ENCODE measurements around the gene UIMC1.

Gene UIMC1

GRCh38 chr5:176899296-176899891 is 107.2 kb downstream of the UIMC1 start, which contains the start of gene HK3:
HK3 (minus strand) TSS chr5:176899346; CDS start chr5:176896159, 3,187 bp downstream.
- H3K79me2 ChIP-seq (ENCODE audit: insufficient read depth, low read length), result no peaks in the 10 kb centered on the region
- H2AFZ ChIP-seq (ENCODE audit: low read depth, low read length, severe bottlenecking), result no peak within 1 kb of the TSS
- no peaks in the 10 kb centered on the region for H3K9me2 ChIP-seq (replicated peaks; ENCODE audit: insufficient read depth, low read length)
- no peak within 1 kb of the TSS for H3K4me2 ChIP-seq (ENCODE audit: low read depth, low read length, poor library complexity, severe bottlenecking)
- no peaks in the 10 kb centered on the region for H3K27me3 ChIP-seq (ENCODE audit: low read length)
- TF ChIP-seq, protein P1, sequence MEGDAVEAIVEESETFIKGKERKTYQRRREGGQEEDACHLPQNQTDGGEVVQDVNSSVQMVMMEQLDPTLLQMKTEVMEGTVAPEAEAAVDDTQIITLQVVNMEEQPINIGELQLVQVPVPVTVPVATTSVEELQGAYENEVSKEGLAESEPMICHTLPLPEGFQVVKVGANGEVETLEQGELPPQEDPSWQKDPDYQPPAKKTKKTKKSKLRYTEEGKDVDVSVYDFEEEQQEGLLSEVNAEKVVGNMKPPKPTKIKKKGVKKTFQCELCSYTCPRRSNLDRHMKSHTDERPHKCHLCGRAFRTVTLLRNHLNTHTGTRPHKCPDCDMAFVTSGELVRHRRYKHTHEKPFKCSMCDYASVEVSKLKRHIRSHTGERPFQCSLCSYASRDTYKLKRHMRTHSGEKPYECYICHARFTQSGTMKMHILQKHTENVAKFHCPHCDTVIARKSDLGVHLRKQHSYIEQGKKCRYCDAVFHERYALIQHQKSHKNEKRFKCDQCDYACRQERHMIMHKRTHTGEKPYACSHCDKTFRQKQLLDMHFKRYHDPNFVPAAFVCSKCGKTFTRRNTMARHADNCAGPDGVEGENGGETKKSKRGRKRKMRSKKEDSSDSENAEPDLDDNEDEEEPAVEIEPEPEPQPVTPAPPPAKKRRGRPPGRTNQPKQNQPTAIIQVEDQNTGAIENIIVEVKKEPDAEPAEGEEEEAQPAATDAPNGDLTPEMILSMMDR (IDR thresholded peaks at IDR 0.05; ENCODE audit: insufficient read depth, low read length, poor library complexity, severe bottlenecking), result no peak
- TF ChIP-seq EZH2phosphoT487 (conservative IDR thresholded peaks at IDR 0.05; ENCODE audit: low read length), result no peak
- peaks cover 2% of the 10 kb centered on the region; the same call in 1 of the 2 replicates for H3K36me3 ChIP-seq (ENCODE audit: low read length)
- H3K27ac ChIP-seq (ENCODE audit: low read depth, low read length), result no peak within 1 kb of the TSS
- no peak within 1 kb of the TSS for H3K4me3 ChIP-seq (ENCODE audit: insufficient read depth, low read length, poor library complexity, severe bottlenecking)
- H3K9me3 ChIP-seq (ENCODE audit: insufficient read depth, low read length), result no peaks in the 10 kb centered on the region
- no peaks in the 10 kb centered on the region for H4K20me1 ChIP-seq (ENCODE audit: low read depth, low read length)
- peaks cover 6% of the 10 kb centered on the region; the same call in 1 of the 2 replicates for H3F3A ChIP-seq (ENCODE audit: insufficient read depth)
- no peak within 1 kb of the TSS for H3K9ac ChIP-seq (ENCODE audit: low read length)

- Histone ChIP-seq H3K27ac (ENCODE audit: low read depth, low read length) (no peak overlapping the region), H3K4me3 (ENCODE audit: insufficient read depth, low read length, poor library complexity, severe bottlenecking) (no peak overlapping the region), H3K9me2 (replicated peaks; ENCODE audit: insufficient read depth, low read length) (no peaks in the 10 kb centered on the region), H3K9ac (ENCODE audit: low read length) (no peak overlapping the region), H3K36me3 (ENCODE audit: low read length) (no peaks in the 10 kb centered on the region), H3K9me3 (ENCODE audit: insufficient read depth, low read length) (no peaks in the 10 kb centered on the region), H3F3A (ENCODE audit: insufficient read depth) (peaks cover 6% of the 10 kb centered on the region; the same call in 1 of the 2 replicates), H4K20me1 (ENCODE audit: low read depth, low read length) (no peaks in the 10 kb centered on the region), H3K27me3 (ENCODE audit: low read length) (no peaks in the 10 kb centered on the region), H3K79me2 (ENCODE audit: insufficient read depth, low read length) (no peaks in the 10 kb centered on the region), H3K4me2 (ENCODE audit: low read depth, low read length, poor library complexity, severe bottlenecking) (no peak overlapping the region), H2AFZ (ENCODE audit: low read depth, low read length, severe bottlenecking) (no peak overlapping the region)
- TF ChIP-seq EZH2phosphoT487 (conservative IDR thresholded peaks at IDR 0.05; ENCODE audit: low read length), result no peak
- TF ChIP-seq, protein P1 (IDR thresholded peaks at IDR 0.05; ENCODE audit: insufficient read depth, low read length, poor library complexity, severe bottlenecking), result no peak
These were observed 109.3 kb downstream of the UIMC1 start for GRCh38 chr5:176897263-176897662.

DNA sequence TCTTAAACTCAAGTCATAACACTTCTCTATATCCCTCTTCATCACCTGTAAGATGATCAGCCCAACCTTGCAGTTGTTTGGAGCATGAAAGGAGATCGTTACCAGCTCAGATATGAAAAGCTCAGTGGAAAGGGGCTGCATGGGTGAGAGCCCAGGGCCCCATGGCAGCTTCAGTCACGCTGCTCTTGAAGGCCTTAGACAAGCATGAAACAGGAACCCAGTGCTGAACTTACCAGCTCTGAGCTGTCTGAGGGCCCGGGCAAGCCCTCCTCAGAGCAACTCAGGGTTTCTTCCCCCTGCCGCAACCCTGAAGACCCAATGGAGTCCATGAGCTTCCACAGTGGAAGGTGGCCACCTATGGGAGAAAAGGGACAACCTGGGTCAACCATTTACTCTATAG is 110.7 kb downstream of the UIMC1 start:
- TF ChIP-seq EZH2phosphoT487 (conservative IDR thresholded peaks at IDR 0.05; ENCODE audit: low read length), result no peak
- TF ChIP-seq, protein P1 (IDR thresholded peaks at IDR 0.05; ENCODE audit: insufficient read depth, low read length, poor library complexity, severe bottlenecking), result no peak
- Histone ChIP-seq H2AFZ (ENCODE audit: low read depth, low read length, severe bottlenecking) (no peak overlapping the region), H3K79me2 (ENCODE audit: insufficient read depth, low read length) (no peaks in the 10 kb centered on the region), H3F3A (ENCODE audit: insufficient read depth) (no peaks in the 10 kb centered on the region), H3K27me3 (ENCODE audit: low read length) (no peaks in the 10 kb centered on the region), H3K9ac (ENCODE audit: low read length) (no peak overlapping the region), H4K20me1 (ENCODE audit: low read depth, low read length) (no peaks in the 10 kb centered on the region), H3K27ac (ENCODE audit: low read depth, low read length) (no peak overlapping the region), H3K36me3 (ENCODE audit: low read length) (no peaks in the 10 kb centered on the region), H3K4me2 (ENCODE audit: low read depth, low read length, poor library complexity, severe bottlenecking) (no peak overlapping the region), H3K9me3 (ENCODE audit: insufficient read depth, low read length) (no peaks in the 10 kb centered on the region), H3K9me2 (replicated peaks; ENCODE audit: insufficient read depth, low read length) (no peaks in the 10 kb centered on the region), H3K4me3 (ENCODE audit: insufficient read depth, low read length, poor library complexity, severe bottlenecking) (no peak overlapping the region)

Data from SU-DHL-6 (cell line).